OCI-LY7 (cell line): Measurements from ENCODE around the gene MICB. TPM values are rescaled to one million over a fixed set of nuclear protein-coding genes. Genes with fewer than 3 reads are reported as not detected.

Experiments
- BruUV-seq: library from RNA; stranded (reverse); fragments of 400-500 nt; replicated peaks from 2 replicates; lab custom pipeline; 2021; lab: Mats Ljungman, UMichigan
- CTCF ChIA-PET: fragments of 300-600 bp; sonication (Branson Sonifier 250); formaldehyde crosslinking; loops from one replicate; lab custom pipeline; 2022; ENCODE audit warnings: antibody characterized with exemption; ENCODE audit not compliant: unreplicated experiment; lab: Charles Lee
- POLR2A ChIA-PET: fragments of 300-600 bp; sonication (Branson Sonifier 250); formaldehyde crosslinking; loops from one replicate; lab custom pipeline; 2022; ENCODE audit warnings: antibody characterized with exemption; lab: Charles Lee
- DNase-seq: peaks from one replicate; pipeline ENCODE4 v3.0.0-alpha.2; 2015; ENCODE audit warnings: low spot score
- H2AFZ ChIP-seq: fragments of 200-600 bp; sonication (generic), shearing (Covaris generic); 2 replicates; pipeline ENCODE4 v1.6.1; 2014; ENCODE audit warnings: mild to moderate bottlenecking, antibody characterized with exemption, low read length, moderate library complexity
- H3K27ac ChIP-seq: fragments of 200-600 bp; sonication (generic); 2 replicates; pipeline ENCODE4 v1.5.1; 2014; ENCODE audit warnings: mixed run types, low read depth, mild to moderate bottlenecking, moderate library complexity, low read length, inconsistent platforms; ENCODE audit not compliant: poor library complexity, severe bottlenecking
- H3K36me3 ChIP-seq: fragments of 200-600 bp; sonication (generic); 2 replicates; pipeline ENCODE4 v1.6.1; 2014; ENCODE audit warnings: mild to moderate bottlenecking, antibody characterized with exemption, low read length, moderate library complexity, mixed read lengths; ENCODE audit not compliant: insufficient read depth
- H3K4me1 ChIP-seq: fragments of 200-600 bp; sonication (generic); 2 replicates; pipeline ENCODE4 v1.5.1; 2014; ENCODE audit warnings: mild to moderate bottlenecking, low read length; ENCODE audit not compliant: insufficient read depth, poor library complexity, severe bottlenecking
- H3K4me2 ChIP-seq: fragments of 200-600 bp; sonication (generic); 2 replicates; pipeline ENCODE4 v1.6.1; 2014; ENCODE audit warnings: mild to moderate bottlenecking, low read length
- H3K4me3 ChIP-seq: fragments of 200-600 bp; sonication (generic); 2 replicates; pipeline ENCODE4 v1.5.1; 2014; ENCODE audit warnings: mild to moderate bottlenecking, low read depth, low read length; ENCODE audit not compliant: poor library complexity, severe bottlenecking
- H3K79me2 ChIP-seq: fragments of 200-600 bp; sonication (generic); 2 replicates; pipeline ENCODE4 v1.6.1; 2016; ENCODE audit warnings: low read depth, mild to moderate bottlenecking, low read length, moderate library complexity, mixed read lengths; ENCODE audit not compliant: insufficient read depth
- H3K9me2 ChIP-seq: fragments of 200-600 bp; sonication (generic); 2 replicates; pipeline ENCODE4 v1.6.1; 2016; ENCODE audit warnings: mild to moderate bottlenecking, low read length, mixed read lengths; ENCODE audit not compliant: insufficient read depth
- H3K9me3 ChIP-seq: fragments of 200-600 bp; sonication (generic); 2 replicates; pipeline ENCODE4 v1.6.1; 2014; ENCODE audit warnings: mild to moderate bottlenecking, mixed run types, low read length, mixed read lengths
- H4K20me1 ChIP-seq: fragments of 200-600 bp; sonication (generic); 2 replicates; pipeline ENCODE4 v1.6.1; 2014; ENCODE audit warnings: mild to moderate bottlenecking, antibody characterized with exemption, low read length, moderate library complexity, mixed read lengths; ENCODE audit not compliant: insufficient read depth
- CTCF ChIP-seq: fragments of 200-600 bp; sonication (generic); conservative IDR thresholded peaks from 2 replicates; pipeline ENCODE4 v1.5.1; 2014; ENCODE audit warnings: mild to moderate bottlenecking, antibody characterized with exemption, low read length, moderate library complexity, mixed read lengths
- EZH2phosphoT487 ChIP-seq: fragments of 200-600 bp; sonication (generic); IDR thresholded peaks from 2 replicates; pipeline ENCODE4 v1.6.1; 2018; ENCODE audit warnings: low read depth, borderline replicate concordance, mild to moderate bottlenecking, mixed run types, antibody characterized with exemption, low read length, moderate library complexity, mixed read lengths
- intact Hi-C: fragments of 100-400 bp; cut with micrococcal nuclease; formaldehyde crosslinking; loops from one replicate; pipeline ENCODE4 v1.10.0; 2022; ENCODE audit not compliant: unreplicated experiment
- total RNA-seq, 2 experiments: library from RNA; depleted of rRNA in 1 of 2; stranded (reverse); fragments of >200 nt in 1 of 2; shearing (Covaris generic) in 1 of 2; gene quantifications; 2 replicates each; pipeline ENCODE4 v1.2.3, GENCODE V29; 2014 to 2022

MICB gene
- total RNA-seq, 2 experiments from 2014 or later, result 26.3 to 32.4 TPM

DNA sequence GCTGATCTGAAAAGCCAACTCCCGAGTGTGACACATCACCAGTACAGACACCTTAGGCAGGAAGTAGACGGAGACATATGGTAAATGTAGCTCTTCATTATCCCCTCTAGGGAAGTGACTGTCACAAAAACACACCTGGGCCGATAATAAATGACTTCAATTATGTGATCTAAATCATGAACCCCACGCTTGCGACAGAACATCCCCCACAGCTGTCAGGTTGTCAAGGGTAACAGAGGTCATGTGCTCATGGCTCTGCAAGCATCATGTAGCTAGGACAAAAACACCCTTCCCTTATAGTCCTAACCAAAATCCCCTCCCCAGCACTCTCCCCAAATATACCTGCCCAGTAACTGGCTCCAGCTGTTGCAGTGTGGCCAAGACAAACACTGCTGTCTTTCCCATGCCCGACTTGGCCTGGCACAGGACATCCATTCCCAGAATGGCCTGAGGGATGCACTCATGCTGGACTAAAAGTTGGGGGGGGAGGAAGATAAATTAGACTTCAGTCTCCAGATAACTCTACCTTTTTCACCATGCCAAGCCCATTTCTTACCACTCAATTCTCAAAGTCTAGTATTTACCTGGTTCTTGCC lies 41.0 kb downstream of the MICB start:
- intact Hi-C loops, result no loop called here
- Histone ChIP-seq H3K9me2 (no peaks in the 10 kb centered on the region), H2AFZ (no peak overlapping the region), H3K79me2 (peaks cover 89% of the 10 kb centered on the region), H3K27ac (peak overlapping the region; percentile 6), H4K20me1 (peaks cover 47% of the 10 kb centered on the region), H3K4me3 (peak overlapping the region; percentile 77), H3K36me3 (peaks cover 74% of the 10 kb centered on the region), H3K4me1 (peaks cover 36% of the 10 kb centered on the region), H3K9me3 (no peaks in the 10 kb centered on the region), H3K4me2 (peak overlapping the region; percentile 100)
- DNase-seq, result peak; percentile 41
- BruUV-seq, result no TSS peak
- ChIA-PET POLR2A (interaction anchor here (0.6 to 1.1 kb wide), 3 partner anchors 35 to 108 kb away, joined by 3 to 5 read pairs (median 3); no protein-coding TSS in a partner anchor), CTCF (no interaction called here)
- TF ChIP-seq EZH2phosphoT487 (no peak), CTCF (no peak)

DNA sequence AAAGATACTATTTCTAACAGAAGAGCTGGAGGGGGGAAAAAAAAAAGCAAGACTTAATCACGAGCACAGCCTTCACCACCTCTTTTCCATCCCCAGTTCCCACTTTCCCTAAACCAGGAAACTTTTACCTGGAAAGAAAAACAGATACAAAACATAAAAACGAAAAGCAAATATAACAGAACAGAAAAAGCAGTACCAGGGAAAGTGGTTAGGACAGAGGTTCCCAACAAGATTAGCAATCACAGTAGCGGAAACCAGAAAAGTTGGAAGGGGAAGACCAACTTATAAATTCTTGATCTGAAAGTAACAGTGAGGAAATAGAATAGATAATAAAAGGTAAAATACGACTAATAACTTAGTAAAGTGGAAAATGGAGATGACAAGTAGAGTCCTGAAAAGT lies 42.7 kb downstream of the MICB start:
- POLR2A ChIA-PET, result interaction anchor here (0.8 to 3.1 kb wide), 10 partner anchors 13 to 144 kb away, joined by 3 to 20 read pairs (median 4); partner anchors contain the start of genes BAG6, GPANK1 and TNF
- intact Hi-C loops, result loop anchor here (5.0 to 10.0 kb wide), 2 partner anchors 138 to 254 kb away; partner anchors contain the start of genes MICA and VARS1
- BruUV-seq, result no TSS peak
- CTCF ChIA-PET, result interaction anchor here (1.2 kb wide), 1 partner anchor 11 kb away, joined by 4 read pairs; no protein-coding TSS in a partner anchor
- H3K9me3 ChIP-seq, result no peaks in the 10 kb centered on the region
- H3K36me3 ChIP-seq, result peaks cover 57% of the 10 kb centered on the region
- H3K79me2 ChIP-seq, result peaks cover 74% of the 10 kb centered on the region
- H3K4me1 ChIP-seq, result peaks cover 50% of the 10 kb centered on the region
- H3K4me3 ChIP-seq, result peak overlapping the region; percentile 77
- peak overlapping the region; percentile 100 for H3K4me2 ChIP-seq
- H4K20me1 ChIP-seq, result peaks cover 41% of the 10 kb centered on the region
- H3K9me2 ChIP-seq, result no peaks in the 10 kb centered on the region
- no peak for TF ChIP-seq EZH2phosphoT487
- no peak for TF ChIP-seq CTCF
- no peak overlapping the region for H2AFZ ChIP-seq
- DNase-seq, result no peak
- H3K27ac ChIP-seq, result peak overlapping the region; percentile 83
